Spleen (tissue), 7 donors: ENCODE results near the gene MAGI2.

Experiments used
- CTCF ChIP-seq, 11 experiments: fragments of 200-600 bp in 7 of 11; fragments of 450-650 bp in 4 of 11; sonication (generic) in 4 of 11; IDR thresholded peaks in 8 of 11; conservative IDR thresholded peaks in 3 of 11; 1 replicate in 7 of 11; 2 replicates in 4 of 11; pipeline versions ENCODE4 v1.4.0 to v1.8.0; 2016 to 2021; ENCODE audit warnings: antibody characterized with exemption in 11 of 11, inconsistent platforms in 4 of 11, mild to moderate bottlenecking in 1 of 11
- POLR2A ChIP-seq, 3 donors: fragments of 450-650 bp; IDR thresholded peaks; one replicate each; pipeline ENCODE4 v1.5.1; 2017; ENCODE audit warnings: antibody characterized with exemption in 3 of 3, mild to moderate bottlenecking in 1 of 3
- POLR2AphosphoS5 ChIP-seq, 3 donors: sonication (generic); formaldehyde crosslinking; IDR thresholded peaks; one replicate each; pipeline ENCODE4 v1.5.1; 2017; ENCODE audit warnings: antibody characterized with exemption in 3 of 3
- donor health status: DM: no; HTN: no; CAD: no; lungs with moderate emphysema.
- donor health status: DM: no; HTN: no; CAD: no.
- donor health status: DM: no; HTN: no; CAD: no.

GRCh38 chr7:78026492-78026891 is 1427.0 kb downstream of the MAGI2 start:
- TF ChIP-seq CTCF (IDR thresholded peaks at IDR 0.05 in 8 of 11, conservative IDR thresholded peaks at IDR 0.05 in 3 of 11) (no peak), POLR2A (IDR thresholded peaks at IDR 0.05) (no peak), POLR2AphosphoS5 (IDR thresholded peaks at IDR 0.05) (no peak)
